ENCODE measurements around the gene NOP53.

DNA sequence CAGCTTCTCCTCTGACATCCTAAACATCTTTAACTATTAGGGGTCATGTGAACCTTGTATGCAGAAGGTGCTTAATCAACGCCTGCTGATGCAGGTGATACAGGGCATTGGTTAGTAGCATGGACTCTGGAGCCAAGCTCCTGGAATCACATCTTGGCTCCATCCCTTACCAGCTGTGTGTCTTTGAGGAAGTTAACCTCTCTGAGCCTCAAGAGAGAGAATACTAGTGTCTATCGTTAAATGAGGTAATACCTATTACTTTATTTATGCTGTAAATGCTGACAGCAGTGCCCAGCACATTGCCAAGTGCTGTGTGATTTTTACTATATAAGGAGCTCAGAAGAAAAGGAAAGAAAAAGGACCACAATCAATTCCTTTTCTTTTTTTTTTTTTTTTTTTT lies 22.0 kb downstream of the NOP53 start:
- TF ChIP-seq, protein P1, sequence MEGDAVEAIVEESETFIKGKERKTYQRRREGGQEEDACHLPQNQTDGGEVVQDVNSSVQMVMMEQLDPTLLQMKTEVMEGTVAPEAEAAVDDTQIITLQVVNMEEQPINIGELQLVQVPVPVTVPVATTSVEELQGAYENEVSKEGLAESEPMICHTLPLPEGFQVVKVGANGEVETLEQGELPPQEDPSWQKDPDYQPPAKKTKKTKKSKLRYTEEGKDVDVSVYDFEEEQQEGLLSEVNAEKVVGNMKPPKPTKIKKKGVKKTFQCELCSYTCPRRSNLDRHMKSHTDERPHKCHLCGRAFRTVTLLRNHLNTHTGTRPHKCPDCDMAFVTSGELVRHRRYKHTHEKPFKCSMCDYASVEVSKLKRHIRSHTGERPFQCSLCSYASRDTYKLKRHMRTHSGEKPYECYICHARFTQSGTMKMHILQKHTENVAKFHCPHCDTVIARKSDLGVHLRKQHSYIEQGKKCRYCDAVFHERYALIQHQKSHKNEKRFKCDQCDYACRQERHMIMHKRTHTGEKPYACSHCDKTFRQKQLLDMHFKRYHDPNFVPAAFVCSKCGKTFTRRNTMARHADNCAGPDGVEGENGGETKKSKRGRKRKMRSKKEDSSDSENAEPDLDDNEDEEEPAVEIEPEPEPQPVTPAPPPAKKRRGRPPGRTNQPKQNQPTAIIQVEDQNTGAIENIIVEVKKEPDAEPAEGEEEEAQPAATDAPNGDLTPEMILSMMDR (IDR thresholded peaks at IDR 0.05), result no peak
- TF ChIP-seq POLR2A (IDR thresholded peaks at IDR 0.05), result no peak
